SIG-M5 treated with dmso at 0.1 percent for 504 hours (cell line): Measurements from ENCODE around the gene ANKRD33.
A peak's percentile ranks its signal among the peaks of the same experiment; 100 is the strongest.

ENCODE experiments used
- DNase-seq: peaks from one replicate; lab custom pipeline; 2025; ENCODE audit not compliant: unreplicated experiment; lab: John Stamatoyannopoulos, UW

The ANKRD33 gene

DNA sequence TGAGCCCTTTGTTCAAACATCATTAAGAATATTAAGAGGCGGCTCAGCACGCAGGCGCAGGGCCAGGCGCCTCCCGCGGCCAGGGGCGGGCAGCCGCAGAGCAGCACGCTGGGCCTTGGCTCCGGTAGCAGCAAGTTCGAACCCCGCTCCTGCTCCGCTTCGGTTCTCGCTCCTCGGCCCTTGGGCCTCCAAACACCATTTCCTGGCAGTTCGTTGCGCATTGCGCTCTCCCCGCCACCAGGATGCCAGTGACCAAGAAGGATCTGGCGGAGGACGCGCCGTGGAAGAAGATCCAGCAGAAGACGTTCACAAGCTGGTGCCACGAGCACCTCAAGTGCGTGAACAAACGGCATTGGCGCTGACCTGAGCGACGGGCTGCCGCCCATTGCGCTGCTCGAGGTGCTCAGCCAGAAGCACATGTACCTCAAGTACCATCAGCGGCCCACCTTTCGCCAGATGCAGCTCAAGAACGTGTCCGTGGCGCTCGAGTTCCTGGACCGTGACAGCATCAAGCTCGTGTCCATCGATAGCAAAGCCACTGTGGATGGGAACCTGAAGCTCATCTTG, 12.5 kb downstream of the ANKRD33 start:
- DNase-seq: no peak

DNA sequence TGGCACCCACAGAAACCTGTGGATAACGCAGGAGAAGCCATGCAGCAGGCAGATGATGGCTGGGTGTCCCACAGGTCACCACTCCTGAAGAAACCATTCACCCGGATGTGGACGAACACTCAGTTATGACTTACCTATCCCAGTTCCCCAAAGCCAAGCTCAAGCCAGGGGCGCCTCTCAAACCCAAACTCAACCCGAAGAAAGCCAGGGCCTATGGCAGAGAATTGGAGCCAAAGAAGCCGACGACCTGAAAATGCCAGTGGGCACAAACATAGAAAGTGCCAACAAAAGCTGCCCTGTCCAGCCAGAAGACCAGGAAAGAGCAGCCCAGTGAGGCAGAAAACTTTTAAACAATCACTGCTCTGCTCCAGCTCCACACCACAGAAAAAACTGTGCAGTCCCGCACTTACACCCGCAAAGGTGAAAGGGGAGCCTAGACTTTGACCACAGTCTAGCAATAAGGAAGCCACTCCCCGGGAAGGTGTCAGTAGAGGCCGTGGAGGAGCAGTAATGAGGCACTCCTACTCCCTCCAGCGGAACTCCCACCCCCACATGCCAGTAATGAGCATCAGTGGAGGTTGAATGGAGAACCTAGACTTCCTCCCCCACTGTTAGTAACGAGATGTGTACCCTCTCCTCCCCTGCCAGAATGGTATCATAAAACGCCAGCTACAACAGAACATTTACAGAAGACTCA, 13.4 kb downstream of the ANKRD33 start:
- DNase-seq: peak; percentile 11

DNA sequence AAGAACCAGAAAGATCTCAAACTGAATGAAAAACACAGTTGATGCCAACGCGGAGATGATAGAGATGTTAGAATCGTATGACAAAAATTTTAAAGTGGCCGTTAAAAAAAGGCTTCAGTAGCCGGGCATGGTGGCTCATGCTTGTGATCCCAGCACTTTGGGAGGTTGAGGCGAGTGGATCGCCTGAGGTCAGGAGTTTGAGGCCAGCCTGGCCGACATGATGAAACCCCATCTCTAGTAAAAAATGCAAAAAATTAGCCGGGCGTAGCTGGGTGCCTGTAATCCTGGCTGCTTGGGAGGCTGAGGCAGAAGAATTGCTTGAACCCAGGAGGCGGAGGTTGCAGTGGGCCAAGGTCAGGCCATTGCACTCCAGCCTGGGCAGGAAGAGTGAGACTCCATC, 14.0 kb downstream of the ANKRD33 start:
- DNase-seq: no peak

DNA sequence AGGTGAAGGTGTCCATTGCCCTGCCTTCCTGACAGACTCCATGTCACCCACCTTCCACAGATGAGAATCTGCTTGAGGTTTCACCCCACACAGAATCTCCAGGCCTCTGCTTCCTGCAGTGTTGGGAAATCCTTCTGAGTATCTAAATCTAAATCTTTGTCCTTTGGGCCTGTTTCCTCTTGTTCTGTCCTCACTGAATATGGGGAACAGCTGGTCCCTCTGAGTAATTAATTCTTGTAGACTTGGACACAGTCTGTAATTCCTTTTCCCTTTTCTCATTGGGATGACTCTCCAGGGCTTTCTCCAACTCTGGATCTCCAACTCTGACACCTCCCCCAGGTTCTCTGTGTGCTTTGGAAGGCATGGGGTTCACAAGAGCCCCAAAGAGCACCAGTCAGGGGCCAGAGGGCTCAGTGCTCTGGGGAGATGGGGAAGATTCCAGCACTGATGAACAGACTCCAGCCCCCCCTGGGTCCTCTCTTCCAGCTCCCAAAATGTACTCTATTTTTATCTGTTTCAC, 17.1 kb downstream of the ANKRD33 start:
- DNase-seq: no peak

DNA sequence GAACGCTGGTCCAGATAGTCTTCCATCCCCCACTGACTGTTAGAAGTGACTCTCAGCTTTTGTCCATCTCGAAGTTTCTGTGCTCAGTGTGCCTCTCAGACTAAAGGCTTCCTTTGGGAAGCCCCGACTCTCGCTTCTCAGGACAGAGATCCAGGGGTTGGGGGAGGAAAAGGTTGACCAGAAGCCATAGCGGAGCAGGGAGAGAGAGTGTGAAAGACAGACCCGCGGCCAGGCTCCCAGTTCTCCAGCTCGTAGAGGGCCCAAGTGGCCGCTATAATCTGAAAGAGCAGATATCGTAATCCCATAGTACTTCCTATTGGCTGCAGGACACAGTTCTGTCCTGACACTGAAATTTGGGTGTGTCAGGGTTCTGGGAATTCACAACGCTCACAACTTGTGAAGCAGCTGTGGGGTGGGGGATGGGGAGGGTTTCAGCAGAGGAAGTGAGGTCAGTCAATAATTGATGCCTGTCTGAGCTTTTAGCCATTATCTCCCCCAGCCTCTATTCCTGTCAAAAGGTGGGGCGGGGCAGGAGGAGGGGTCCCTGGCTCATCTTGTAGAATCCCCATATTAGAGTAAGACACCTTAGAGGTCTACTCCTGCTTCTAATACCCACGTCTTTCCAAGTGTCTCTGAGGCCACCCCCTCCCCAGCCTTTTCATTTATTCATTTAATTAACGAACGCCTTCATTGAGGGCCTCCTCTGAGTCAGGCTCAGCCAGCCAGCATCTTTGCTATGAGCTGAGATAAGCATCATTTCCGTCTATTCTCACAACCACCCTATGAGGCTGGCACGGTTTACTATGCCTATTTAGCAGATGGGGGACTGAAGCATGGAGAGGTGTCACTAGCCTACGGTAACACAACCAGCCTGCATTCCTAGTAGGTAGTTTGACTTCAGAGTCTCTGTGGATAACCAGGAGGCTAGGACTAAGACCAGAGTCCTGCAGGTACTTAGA, 17.8 kb downstream of the ANKRD33 start:
- no peak for DNase-seq

DNA sequence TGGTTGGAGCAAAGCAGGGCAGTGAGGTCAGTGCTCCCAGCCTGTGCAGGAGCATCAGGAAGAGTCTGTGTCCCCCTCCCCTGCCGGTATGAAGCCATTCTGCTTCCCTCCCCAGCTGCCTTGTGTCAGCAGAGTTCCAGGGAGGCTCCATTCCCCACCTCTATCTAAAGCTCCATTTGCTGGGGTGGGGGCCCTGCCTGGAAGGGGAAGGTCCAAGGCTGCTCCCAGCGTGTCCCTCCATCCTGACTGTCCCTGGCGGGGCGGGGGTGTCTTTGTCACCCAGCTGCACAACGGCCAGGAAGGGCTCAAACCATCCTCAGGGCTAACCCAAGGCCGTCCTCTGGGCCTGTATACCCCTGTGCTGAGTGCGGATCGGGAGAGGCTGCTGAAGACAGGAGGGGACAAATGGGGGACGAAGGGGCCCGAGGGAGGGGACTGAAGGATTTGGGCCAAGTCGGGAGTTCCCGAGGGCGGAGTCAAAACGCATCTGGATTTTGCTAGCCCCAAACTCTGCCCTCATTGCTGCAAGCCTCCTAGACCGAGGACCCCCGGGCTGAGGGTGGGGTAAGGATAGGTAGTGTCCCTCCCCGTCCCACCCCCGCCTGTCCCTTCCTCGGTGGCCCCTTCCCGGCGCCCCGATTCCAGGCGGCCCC, 18.7 kb downstream of the ANKRD33 start:
- no peak for DNase-seq

DNA sequence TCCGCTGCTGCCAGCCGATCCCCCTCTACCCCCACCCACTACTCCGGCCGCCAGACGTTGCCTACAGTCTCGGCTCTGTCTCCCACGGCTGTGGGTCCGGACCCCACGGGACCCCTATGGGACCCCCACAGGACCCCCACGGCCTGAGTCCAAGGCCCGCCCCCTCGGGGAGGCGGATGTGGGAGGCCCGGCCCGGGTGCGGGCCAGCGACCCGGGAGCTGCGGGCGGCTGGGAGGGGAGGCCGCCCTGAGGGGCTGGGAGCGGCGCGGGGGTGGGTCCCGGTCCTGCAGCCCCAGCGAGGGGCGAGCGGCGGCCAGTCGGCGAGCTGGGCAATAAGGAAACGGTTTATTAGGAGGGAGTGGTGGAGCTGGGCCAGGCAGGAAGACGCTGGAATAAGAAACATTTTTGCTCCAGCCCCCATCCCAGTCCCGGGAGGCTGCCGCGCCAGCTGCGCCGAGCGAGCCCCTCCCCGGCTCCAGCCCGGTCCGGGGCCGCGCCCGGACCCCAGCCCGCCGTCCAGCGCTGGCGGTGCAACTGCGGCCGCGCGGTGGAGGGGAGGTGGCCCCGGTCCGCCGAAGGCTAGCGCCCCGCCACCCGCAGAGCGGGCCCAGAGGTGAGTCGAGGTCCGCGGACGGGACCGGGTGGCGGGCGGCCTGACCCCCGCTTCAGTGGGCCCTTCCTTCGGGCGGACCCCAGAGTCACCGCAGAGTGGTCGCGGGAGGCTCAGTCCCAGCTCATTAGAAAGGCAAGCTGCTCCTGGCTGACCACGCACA, 19.4 kb downstream of the ANKRD33 start, which contains the start of gene ACVRL1:
ACVRL1 (plus strand) TSS at position 422 of the 773 bp plus-strand sequence. CDS start 4,971 bp downstream, outside the sequence.
- DNase-seq: no peak

DNA sequence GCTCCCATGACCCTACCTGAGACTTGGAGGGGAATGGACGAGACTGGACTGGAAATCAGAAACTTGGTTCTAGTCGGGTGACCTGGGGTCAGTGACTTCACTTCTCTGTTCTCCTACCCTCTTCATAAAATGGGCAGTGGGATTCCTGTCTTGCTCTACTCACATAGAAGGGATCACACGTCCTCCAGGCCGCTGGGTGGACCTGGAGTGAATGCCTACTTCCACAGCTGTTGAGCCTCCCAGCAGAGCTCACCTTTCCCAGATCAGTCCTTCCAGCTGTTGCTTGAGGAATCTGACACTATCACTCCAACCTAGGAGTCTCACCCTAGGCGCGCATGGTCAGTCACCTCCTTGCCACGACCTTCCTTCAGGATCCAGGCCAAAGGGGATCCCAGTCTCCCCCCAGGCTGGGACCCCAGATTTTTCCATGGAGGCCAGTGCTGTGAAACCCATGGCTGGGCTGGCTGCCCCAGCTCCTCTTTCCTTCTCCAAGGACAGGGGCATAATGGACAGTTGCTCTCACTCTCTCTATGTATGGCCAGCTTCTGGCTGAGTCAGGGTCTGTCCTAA, 20.0 kb downstream of the ANKRD33 start:
- DNase-seq: no peak

DNA sequence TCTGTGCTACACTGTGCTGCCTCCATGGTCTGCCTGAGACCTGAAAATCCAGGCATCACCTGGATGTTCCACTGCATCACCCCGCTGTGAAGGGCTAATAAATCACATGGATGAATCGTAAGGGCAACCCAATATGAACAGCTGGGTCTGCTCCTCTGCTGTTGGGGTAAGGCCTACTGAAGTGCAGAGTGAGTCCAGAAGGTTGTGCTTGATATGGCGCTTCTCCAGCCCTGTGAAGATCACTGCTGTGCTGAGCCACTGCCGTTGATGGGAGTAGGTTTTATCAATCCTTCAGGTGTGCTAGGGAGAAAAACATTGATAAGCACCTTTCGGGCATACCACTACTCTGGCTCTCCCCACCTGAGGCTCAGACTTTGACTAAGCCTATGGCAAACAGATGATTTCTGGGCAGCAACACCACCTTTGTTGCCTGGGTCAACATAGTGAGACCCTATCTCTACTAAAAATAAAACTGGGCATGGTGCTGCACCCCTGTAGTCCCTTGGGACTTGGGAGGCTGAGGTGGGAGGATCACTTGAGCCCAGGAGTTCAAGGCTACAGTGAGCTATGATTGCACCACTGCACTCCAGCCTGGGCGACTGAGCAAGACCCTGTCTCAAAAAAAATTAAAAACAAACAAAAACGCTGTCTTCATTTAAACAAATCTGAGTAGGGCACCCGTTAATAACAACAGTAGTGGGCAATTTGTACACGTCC, 21.1 kb downstream of the ANKRD33 start:
- no peak for DNase-seq

DNA sequence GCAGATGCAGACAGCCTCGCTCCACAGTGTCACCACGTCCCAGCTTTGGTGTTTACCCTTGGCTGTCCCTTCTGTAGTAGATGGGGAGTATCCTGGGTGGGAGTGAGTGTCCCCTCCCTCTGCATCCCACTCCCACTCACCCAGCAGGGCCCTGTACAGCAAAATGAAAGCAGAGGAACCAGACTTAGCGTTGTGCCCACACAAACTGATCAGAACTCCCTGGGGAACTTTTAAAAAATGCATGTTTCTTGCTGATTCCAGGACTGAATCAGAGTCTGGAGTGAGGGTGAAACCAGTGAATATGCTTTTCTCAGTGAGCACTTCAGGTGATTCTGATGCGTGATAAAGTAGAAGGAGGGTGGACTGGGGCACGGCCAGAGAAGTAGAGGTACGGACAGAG, 22.3 kb downstream of the ANKRD33 start:
- DNase-seq: no peak

DNA sequence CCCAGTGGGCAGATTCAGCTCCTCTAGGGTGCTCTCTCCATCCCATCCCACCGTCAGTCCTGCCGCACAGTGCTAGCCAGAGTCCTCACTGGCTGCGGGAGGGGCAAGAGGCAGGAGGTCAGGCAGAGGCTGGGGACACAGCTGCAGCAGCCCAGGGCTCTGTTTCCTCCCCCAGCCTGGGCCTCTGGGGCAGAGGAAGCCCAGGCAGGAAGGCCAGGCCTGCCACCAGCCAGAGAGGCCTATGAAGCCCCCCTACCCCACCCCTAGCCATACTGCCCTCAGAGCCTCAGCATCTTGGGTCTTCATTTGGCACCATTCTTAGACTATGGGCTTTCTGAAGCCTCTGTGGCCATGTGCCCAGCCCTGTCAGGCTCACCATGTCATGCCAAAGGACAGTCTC, 22.8 kb downstream of the ANKRD33 start:
- no peak for DNase-seq

DNA sequence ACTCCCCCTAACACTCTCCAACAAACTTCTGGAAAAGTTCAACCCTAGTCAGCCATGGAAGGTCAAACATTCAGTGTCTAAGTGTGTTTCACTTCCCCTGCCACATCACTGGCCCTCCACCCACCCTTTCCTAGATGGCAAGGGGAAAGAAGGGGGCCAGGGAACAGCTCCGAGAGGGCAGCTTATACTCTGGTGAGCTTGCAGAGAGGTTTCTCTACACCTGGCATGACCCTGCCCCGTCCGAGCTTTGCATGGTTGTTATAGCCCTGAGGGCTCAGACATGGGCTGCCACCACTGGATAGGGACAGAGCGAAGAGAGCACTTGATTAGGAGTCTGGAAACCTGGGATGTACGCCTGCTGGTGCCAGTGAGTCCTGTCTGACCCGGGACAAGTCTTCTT, 23.4 kb downstream of the ANKRD33 start:
- no peak for DNase-seq

DNA sequence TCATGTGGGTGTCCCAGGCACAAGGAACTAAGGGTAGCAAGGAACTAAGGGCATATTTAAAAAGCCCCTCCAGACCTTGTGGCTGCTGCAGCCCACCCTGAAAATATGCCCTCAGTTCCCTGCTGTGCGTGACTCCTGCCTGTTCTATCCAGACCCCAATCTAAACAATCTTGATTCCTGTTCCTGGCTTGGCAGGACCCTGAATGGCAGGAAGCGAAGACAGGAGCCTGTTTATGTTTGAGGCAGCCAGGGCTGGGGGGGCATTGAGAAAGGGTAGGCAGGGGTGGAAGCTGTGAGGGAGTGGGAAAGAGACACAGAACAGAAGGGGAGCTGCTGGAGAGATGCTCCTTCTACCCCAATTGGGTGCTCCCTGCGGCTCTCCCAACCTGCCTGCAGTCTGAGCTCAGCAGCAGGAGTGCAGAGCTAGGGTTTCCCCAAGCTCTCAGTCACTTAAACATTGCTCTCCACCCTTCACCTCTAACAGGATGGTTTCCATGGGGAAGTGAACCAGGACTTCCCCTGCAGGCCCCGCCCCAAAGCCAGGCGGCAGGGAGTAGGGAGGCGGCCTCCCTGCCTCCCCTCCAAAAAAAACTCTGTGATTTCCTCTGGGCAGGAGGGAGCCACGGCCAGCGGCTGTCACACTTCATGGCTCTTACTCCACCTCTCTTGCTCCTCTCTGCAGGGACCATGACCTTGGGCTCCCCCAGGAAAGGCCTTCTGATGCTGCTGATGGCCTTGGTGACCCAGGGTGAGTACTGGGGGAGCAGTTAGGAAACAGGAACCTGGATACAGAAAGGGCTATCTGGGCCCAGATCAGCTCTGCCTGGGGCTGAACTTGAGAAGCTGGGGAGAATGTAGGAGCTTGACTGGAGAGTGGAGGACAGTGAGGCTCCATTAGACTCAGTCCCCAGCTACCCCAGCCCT, 24.1 kb downstream of the ANKRD33 start:
- DNase-seq: peak; percentile 58

DNA sequence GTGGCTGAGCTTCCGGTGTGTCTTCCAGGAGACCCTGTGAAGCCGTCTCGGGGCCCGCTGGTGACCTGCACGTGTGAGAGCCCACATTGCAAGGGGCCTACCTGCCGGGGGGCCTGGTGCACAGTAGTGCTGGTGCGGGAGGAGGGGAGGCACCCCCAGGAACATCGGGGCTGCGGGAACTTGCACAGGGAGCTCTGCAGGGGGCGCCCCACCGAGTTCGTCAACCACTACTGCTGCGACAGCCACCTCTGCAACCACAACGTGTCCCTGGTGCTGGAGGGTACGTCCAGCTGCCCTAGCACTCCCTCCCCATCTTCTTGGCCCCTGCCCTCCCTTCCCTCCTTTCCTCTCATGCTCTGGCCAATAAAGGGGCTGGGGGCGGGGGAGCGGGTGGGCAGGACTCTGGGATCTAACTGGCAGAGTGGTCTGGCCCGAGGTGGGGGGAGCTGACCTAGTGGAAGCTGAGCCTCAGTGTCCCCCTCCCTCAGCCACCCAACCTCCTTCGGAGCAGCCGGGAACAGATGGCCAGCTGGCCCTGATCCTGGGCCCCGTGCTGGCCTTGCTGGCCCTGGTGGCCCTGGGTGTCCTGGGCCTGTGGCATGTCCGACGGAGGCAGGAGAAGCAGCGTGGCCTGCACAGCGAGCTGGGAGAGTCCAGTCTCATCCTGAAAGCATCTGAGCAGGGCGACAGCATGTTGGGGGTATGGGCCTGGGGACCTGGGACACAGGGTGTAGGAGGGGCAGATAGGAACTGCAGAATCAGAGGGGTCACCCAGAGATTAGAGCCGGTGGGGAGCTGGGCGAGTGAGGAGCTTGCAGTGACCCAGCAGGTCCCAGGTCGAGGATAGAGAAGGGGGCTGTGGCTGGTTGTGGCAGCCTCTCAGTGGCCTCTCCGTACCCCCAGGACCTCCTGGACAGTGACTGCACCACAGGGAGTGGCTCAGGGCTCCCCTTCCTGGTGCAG, 25.4 kb downstream of the ANKRD33 start:
- no peak for DNase-seq

DNA sequence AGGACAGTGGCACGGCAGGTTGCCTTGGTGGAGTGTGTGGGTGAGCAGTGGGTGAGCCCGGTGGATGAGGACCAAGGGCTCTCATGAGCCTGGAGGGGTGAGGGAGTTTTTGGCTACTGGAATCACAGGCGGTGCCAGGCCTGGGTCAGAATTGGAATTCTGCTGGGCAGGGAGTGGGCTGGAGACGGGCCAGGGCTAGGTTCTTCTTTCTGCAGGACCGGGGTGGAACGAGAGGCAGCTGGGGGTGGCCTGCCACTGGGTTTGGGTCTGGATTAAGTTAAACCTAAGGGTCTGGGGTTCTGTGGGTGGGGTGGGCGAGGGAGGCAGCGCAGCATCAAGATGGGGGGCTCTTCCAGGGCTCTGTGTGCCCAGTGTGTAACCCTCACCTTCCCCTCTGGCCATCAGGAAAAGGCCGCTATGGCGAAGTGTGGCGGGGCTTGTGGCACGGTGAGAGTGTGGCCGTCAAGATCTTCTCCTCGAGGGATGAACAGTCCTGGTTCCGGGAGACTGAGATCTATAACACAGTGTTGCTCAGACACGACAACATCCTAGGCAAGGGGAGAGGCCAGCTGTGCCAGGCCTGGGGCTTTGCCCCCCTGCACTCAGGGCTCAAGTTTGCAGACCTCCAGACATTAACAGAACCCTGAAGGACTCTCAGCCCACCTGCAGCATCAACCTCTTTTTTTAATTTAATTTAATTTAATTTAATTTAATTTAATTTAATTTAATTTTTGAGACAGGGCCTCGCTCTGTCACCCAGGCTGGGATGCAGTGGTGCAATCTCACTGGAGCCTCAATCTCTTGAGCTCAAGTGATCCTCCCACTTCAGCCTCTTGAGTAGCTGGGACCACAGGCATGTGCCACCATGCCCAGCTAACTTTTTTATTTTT, 26.4 kb downstream of the ANKRD33 start:
- DNase-seq: no peak

DNA sequence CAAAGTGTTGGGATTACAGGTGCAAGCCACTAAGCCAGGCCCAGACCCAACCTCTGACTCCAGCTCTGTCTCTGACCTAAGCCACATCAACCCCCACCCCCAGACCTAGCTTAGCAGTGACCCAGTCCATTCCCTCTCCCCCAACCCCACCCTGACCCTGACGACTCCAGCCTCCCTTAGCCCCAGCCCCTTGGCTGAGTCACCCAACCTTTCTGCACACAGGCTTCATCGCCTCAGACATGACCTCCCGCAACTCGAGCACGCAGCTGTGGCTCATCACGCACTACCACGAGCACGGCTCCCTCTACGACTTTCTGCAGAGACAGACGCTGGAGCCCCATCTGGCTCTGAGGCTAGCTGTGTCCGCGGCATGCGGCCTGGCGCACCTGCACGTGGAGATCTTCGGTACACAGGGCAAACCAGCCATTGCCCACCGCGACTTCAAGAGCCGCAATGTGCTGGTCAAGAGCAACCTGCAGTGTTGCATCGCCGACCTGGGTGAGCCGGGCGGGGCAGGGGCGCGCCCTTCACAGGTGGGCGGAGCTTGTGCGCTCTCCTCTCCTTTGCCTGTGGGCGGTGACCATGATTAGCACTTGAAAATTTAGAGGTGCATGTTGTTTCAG, 27.2 kb downstream of the ANKRD33 start:
- DNase-seq: no peak
